GM19455 (cell line): ENCODE results near the gene CCR5AS.
"Not testable (repeated sequence)": the region's sequence is repeated elsewhere in the genome, so short reads cannot be mapped to it uniquely, and the experiment has no call there.

Experiments
- ATAC-seq: cut with Tn5 transposase; IDR thresholded peaks from one replicate; pipeline ENCODE4 v1.9.1; 2021; ENCODE audit not compliant: unreplicated experiment

Gene CCR5AS

DNA sequence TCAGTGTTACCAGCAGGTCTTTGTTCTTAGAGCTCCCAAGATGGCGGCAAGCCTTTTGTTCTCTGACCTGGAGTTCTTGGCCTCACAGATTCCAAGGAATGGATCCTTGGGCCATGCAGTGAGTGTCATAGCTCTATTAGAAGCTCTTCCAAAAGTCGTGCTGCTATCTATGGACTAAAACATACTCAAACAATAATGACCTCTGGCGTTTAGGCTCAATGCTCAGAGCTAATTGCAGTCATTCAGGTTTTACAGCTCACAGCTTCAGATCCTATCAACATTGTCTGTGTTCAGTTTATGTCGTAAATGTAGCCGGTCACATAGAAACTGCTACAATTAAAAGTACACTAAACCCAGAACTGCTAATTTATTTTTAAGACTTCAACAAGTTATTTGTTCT is 22.4 kb upstream of the CCR5AS start:
- no peak for ATAC-seq

DNA sequence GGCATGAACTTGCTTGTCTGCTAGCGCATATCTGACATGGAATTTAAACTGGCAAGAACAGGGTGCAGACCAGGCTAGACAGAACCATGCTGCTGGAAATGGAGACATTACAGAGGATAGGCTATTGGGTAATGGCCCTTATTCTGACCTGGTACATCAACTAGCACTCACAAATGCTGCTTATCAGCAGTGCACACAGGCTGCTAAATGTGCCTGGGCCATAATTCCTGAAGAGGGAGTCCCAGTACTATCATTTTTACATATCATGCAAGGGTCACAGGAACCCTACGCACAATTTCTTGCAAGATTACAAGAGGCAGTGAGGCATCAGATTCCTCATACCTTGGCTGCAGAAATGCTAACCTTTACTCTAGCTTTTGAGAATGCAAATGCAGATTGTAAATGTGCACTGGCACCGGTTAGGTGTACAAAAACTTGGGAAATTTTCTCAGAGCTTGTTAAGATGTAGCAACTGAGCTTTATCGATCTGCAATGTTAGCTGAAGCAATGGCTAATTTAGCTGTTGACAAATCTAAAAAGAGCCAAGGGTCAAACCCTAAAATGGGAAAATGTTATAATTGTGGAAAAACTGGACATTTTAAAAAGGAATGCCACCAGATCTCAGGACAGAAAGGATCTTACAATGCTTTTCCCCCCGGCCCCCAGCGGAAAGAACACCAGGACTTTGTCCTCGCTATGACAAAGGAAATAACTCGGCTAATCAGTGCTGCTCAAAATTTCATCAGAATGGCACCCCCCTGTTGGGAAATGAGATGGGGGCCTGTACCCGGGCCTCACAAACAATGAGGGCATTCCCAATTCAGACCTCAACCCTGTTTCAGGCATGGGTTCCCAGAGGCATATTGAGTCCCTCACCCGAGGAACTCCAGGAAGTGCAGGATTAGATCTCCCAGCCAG is 21.3 kb upstream of the CCR5AS start:
- ATAC-seq: no peak

DNA sequence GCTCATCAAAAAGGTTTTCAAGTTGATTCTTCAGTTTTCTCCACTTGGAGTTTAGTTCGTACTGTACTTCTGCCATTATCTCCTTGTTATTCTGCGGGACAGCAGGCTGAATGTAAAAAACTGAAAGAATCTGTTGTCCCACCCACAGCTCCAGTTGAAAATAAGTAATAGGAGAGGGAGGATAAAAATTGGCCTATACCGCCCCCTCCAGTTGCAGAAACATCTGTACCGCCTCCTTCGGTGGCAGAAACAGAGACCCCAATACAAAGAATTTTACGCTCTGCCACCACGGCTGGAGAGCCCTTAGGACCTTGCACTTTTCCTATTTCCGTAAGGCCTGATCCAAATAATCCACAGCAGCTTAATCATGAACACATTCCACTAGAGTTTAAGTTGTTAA is 20.5 kb upstream of the CCR5AS start:
- not testable (repeated sequence) for ATAC-seq

DNA sequence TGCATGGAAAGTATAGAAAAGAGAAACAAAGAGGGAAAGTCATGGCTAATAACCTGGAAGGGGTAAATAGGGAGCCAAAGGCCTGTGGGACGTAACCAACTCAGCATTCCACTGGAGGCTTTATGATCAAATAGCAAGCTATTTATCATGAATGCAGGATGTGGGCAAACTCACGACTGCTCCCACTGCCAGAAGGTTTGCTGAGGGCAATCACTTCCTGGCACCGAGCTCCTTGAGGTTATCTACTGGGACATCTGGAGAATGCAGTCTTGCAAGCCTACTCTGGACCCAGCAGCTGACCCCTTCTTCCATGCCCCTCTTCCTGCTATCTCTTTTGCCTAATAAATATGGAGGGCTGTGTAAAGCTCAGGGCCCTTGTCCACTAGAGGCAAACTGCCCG is 19.6 kb upstream of the CCR5AS start:
- ATAC-seq: not testable (repeated sequence)

DNA sequence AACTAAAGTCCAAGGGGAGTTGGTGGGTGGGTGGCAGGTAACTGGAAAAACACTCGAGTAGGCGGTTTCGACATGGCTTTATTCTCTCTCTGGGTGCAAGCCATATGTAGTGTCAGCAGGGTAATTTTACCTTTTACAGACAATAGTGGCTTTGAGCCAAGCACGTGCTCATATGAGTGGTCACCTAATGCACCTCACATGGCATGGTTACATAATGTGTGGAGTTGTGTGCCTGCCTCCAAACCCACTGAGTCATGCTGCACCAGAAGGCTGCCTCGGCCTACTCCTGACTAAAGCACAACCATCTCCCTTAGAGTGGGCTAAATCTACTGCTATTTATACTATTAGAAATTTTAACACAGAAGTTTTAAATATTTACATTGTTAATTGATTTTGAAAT is 16.7 kb upstream of the CCR5AS start:
- ATAC-seq: no peak

DNA sequence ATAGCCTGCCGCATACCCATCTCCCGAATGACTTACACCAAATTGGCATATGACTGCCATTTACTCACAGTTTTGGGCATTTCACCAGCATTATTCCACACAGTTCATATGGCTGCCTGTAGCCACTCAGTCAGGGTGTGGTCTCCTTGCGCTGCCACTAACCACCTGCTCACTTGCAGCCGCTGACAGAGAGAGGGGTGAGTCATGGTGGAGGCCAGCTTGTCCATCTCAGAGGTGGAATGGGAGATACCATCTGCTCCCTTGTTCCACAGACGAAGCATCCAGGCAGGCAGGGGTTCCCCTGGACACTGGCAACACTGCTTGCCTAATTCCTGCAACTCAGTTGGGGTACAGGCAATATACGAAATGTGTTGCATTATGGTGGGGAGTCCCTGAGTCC is 15.8 kb upstream of the CCR5AS start:
- ATAC-seq: no peak

DNA sequence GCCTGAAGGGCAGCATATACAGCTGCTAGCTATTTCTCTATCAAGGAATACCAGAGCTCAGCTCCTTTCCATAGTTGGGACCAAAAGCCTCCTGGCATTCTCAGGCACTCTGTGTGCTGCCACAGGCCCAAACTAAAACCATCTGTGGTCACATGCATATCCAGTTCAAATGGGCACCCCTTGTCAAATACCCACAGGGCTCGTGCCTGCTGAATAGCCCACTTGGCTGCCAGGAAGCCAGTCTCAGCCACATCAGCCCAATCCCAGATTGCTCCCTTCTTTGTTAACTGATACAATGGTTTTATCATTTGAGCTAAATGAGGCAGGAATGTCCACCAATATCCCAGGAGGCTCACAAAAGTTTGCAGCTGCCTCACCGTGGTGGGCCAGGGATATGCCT is 14.1 kb upstream of the CCR5AS start:
- ATAC-seq: no peak

DNA sequence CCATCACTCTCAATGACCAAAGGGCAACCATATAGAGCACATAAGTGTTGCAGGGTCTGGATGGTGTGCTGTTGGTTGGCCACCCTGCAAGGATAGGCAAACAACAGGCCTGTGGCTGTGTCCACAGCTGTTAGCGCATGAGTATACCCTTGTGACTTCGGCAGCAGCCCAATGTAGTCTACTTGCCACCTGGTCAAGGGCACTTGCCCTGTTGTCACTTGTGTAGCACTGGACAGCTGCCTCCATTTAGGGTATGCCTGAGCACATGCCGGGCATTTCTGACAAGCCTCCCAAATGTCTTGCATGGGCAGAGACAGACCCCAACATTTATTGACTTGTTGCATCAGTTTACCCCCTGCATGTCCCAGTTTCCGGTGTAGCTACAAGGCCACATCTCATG is 12.9 kb upstream of the CCR5AS start:
- ATAC-seq: no peak

DNA sequence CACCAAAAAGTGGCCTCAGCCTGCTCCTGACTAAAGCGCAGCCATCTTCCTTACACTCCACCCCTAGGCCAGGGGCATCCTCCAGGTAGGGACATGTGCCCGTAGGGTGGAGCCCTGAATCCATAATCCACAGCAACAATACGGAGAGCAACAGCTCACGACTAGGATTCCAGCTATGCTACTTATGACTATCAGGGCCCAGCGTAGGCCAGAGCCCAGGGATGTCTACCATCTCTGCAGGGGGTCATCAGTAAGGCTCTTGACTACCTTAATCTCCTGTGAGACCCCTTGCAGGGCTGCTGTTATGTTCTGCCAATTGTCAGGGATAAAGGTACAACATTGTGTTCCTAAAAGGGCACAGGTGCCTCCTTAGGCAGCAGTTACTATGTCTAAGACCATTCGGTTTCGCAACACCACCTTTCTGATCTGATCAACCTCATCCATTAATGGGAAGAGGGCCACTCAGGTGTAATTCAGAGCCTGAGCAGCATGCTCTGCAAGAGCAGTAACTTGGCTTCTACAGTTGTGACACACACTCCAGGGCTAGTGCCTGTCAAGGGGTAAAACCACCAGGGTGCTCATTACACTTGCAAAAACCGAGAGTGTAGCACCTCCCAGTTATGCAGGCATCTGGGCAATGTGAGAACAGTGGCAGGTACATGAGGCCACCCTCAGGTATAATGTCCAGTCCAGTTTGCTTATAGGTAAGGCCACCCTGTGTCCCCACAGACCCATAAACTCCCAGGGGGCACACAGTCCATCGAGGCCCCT is 11.2 kb upstream of the CCR5AS start:
- no peak for ATAC-seq

DNA sequence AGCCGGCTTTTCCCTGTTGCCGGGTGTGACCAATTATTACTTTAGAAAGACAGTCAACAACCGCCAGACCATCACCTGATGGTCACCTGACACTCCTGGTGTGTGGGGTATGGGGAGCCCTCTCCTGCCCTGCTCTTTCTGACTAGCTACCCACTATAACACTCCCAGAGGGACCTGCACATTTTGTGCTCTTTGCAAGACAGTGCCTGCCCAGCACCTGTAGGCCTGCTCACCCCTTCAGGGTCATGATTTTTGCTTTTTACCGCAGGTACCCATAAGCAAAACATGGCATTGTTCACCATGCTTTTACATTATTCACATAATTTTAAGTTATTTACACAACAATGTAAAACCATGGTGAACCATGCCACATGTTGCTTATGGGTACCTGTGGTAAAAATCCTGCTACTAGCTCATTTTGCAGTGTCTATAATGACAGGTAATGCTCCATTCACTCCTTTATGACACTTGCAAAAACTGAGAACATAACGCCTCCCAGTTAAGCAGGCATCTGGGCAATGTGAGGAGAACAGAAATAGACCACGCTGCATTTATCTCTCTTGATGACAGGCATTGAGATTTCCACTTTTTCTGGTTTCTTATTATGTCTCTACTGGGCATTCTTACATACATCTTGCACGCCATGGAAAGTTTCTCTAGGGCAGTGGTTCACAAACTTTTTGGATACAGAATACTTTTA is 10.1 kb upstream of the CCR5AS start:
- ATAC-seq: no peak

DNA sequence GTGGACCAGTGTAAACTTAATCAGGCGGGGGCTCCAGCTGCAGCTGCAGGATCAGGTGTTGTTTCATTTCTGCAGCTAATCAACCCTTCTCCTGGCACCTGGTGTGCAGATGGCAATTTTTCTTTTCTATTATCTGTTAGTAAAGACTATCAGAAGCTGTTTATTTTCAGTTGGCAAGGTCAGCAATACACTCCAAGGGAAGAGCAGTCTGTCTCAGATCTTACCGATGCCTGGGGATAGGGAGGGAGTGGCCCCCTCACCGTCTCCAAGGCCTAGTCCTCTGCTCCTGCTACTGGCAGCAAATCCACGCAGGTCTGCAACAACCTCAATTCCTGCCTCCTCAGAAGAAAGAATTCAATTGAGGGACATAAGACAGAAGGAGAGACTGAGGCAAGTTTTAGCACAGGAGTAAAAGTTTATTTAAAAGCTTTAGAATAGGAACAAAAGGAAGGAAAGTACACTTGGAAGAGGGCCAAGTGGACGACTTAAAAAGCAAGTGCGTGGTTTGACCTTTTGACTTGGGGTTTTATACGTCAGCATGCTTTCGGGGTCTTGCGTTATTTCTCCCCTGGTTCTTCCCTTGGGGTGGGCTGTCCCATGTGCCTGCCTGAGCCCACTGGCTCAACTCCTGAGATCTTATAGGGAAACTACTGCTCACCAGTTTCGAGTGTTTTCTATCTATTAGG is 9.4 kb upstream of the CCR5AS start:
- ATAC-seq: no peak

DNA sequence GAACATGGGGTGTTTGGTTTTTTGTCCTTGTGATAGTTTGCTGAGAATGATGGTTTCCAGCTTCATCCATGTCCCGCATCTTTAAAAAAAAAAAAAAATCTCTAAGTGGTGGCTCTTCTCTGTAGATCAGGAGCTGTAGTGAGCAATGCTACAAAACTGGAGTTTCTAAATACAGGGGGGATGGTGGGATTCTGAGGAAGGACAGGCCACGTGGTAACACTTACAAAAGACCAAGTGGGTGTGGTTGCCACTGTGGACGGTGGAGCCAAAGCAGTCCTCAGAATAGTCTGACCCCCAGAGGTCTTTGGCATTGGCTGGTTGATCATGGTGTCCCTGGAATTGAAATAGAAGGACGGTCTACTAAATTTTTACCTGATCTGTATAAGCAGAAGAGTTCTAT is 7.9 kb upstream of the CCR5AS start:
- no peak for ATAC-seq

DNA sequence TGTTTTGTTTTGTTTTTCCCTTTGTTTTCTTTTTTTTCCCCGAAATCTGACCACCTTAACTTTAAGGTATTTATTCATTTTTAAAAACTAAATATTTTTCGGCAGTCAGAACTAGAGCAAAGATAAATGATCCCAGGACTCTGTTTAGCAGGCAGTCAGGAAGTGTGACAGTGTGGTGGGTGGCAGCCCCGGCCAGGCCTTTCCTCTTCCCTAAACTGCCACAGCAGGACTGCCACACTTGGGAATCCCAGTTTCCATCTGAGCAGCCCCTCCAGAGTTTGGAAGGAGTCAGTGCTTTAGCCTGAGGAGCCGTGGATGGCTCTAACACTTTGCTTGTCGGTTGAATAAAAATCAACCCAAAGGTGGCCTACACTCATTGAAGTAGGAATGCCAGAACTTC is 7.1 kb upstream of the CCR5AS start:
- no peak for ATAC-seq

DNA sequence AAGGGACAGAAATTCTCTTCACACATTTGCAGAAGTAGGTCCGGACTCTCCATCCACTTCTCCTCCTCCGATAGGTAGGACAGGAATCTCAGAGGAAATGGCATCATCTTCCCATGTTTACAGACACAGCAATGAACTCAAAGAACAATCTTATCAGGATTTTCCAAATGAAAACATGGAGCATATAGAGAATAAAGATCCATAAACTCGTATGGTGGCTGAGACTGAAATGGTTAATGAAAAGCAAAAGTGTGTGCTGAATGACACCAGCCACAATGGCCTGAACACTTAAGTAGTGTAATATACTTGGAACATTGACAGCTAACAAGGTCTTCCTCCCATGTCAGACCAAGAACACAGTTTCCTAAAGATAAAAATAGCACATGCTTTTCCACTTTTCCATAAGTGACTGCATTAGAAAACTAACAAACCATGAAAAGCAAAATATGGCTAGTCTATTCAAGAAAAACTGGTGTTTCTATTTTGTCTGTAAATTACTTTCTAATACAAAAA is 6.0 kb upstream of the CCR5AS start:
- no peak for ATAC-seq

DNA sequence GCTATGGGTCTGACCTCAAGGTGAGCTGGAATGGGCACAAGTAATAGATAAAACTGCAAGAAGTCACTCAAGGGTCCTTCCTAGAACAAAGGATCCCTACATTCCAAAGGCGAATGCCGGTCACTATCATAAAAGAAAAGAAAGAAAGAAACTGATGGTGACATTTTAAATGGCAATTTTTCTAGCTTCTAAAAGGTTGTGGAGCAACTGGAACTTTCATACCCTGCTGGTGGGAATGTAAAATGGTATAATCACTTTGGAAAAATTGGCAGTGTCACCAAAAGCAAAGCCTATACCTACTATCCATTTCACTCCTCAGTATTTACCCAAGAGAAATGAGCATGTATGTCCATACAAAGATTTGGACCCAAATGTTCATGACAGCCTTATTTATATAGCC is 4.4 kb upstream of the CCR5AS start:
- ATAC-seq: no peak

DNA sequence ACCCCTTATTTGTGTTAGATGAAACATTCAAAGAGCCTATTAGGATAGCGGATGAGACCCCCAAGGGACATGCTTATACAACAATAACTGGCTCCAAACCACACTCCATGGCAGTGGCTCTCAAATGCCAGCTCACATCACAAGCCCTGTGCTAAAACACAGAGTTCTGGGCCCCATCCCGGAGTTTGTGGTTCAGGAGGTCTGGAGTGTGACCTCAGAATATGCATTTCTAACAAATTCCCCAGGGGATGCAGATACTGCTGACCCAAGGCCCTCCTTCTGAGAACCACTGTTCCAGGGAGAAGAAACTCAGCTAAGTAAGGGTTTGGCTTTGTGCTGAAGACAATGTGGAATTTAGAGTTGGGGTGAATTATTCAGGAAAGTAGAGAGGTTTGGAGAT is 3.8 kb upstream of the CCR5AS start:
- ATAC-seq: no peak

DNA sequence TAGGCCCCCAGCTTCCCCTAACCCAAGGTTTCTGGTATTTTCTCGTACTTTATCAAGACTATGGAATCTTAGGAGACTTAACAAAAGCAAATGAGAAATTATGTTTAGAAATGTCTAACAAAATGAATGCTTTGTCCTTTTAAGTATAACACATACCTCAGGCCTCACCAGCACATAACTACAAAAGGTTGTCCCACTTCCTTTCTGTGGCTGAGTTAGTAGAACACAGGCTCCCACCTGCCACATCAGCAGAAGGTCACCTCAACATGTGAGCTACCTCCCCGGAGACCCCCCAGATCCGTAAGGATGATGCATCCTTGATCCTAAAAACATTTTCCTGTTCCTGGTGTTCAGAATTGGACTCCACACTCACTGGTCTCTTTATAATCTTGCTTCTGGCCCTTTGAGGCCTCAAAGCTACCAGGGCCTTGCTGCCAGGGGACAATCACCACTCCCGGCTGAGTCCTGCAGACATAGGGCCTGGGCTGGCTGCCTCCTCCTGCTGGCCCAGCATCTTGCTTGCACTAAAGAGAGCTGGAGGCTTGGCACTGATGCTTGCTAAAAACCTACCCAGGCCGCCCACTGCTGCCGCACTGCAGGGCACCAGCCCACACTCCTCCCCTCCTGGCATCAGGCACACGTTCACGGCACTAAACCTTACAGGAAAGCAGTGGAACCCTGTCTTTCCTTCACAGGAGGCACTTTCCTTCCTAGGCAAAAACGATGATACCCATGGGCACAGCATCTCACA is 3.0 kb upstream of the CCR5AS start:
- ATAC-seq: no peak

DNA sequence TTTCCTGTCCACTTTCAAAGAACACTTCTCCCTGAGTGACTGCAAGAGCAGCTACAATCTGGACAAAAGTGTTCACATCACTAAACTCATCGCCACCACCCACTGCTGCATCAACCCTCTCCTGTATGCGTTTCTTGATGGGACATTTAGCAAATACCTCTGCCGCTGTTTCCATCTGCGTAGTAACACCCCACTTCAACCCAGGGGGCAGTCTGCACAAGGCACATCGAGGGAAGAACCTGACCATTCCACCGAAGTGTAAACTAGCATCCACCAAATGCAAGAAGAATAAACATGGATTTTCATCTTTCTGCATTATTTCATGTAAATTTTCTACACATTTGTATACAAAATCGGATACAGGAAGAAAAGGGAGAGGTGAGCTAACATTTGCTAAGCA is 2.0 kb upstream of the CCR5AS start:
- ATAC-seq: no peak

DNA sequence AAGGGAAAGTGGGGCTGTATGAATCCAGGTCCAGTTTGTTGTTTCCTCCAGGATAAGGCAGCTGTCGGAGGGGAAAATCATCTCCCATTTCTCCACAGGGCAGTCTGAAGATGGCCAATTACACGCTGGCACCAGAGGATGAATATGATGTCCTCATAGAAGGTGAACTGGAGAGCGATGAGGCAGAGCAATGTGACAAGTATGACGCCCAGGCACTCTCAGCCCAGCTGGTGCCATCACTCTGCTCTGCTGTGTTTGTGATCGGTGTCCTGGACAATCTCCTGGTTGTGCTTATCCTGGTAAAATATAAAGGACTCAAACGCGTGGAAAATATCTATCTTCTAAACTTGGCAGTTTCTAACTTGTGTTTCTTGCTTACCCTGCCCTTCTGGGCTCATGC is 1.1 kb upstream of the CCR5AS start:
- no peak for ATAC-seq

DNA sequence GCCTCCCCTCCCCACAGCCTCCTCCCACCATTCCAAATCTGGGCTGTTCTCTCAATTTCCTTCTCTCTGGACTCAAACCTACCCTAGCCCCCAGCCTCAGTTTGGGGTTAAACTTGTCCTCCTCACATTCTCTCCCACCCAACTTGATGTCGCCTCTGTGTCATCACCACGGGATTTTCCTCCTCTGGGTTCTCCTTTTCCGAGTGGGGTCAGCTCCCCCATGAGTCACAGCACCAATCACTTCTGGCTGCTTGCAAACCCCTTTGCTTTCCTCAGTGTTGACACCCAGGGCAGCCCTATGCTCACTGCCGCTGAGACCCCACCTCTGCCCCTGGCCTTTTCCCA is 451 bp downstream of the CCR5AS start:
- no peak for ATAC-seq
